HCT116 (cell line): ENCODE data around the gene ESM1. TPM values are rescaled to one million over a fixed set of nuclear protein-coding genes. Genes with fewer than 3 reads are reported as not detected.

Experiments
- ATAC-seq: fragments of 200-7000 bp; cut with Tn5 transposase; 2 replicates; pipeline ENCODE4 v1.9.1; 2020; ENCODE audit warnings: mild to moderate bottlenecking, moderate library complexity
- BruUV-seq: library from RNA; stranded (reverse); fragments of 400-500 nt; replicated peaks from 2 replicates; lab custom pipeline; 2021; lab: Mats Ljungman, UMichigan
- CTCF ChIA-PET: fragments of 300-600 bp; sonication (Branson Sonifier 250); formaldehyde crosslinking; loops from one replicate; lab custom pipeline; 2021; ENCODE audit warnings: antibody characterized with exemption; lab: Charles Lee
- POLR2A ChIA-PET: fragments of 300-600, 350-600 bp; sonication (Branson Sonifier 250); formaldehyde crosslinking; loops from one replicate; lab custom pipeline; 2021; ENCODE audit warnings: antibody characterized with exemption; lab: Charles Lee
- RAD21 ChIA-PET, 2 experiments: fragments of 300-600 bp; sonication (Branson Sonifier 250); formaldehyde crosslinking; loops; one replicate each; lab custom pipeline; 2023; ENCODE audit warnings: low total read pairs in 2 of 2; ENCODE audit not compliant: uncharacterized antibody in 2 of 2, unreplicated experiment in 2 of 2, low non-redundant PET in 1 of 2; lab: Charles Lee
- DNase-seq: peaks from one replicate; pipeline ENCODE4 v3.0.0-alpha.2; 2010; ENCODE audit warnings: low read depth, low spot score
- H2AFZ ChIP-seq: fragments of 200-600 bp; shearing (Covaris generic), sonication (generic); 2 replicates; pipeline ENCODE4 v1.6.1; 2017; ENCODE audit warnings: low read depth, mixed run types, mixed read lengths, antibody characterized with exemption, low read length; ENCODE audit not compliant: poor library complexity, severe bottlenecking
- H3K27ac ChIP-seq: 2 replicates; pipeline ENCODE4 v1.5.1; 2012; ENCODE audit warnings: low read depth, low read length
- H3K27me3 ChIP-seq: fragments of 200-600 bp; sonication (generic); 2 replicates; pipeline ENCODE4 v1.6.1; 2016; ENCODE audit warnings: mixed run types, low read length, mixed read lengths; ENCODE audit not compliant: insufficient read depth
- H3K36me3 ChIP-seq, 2 experiments: fragments of 200-500 bp in 1 of 2; fragments of 200-600 bp in 1 of 2; sonication (Bioruptor generic) in 1 of 2; sonication (generic) in 1 of 2; 2 replicates each; pipeline versions ENCODE4 v1.5.1 to v1.6.1; 2014 to 2016; ENCODE audit warnings: low read length in 2 of 2, inconsistent platforms in 1 of 2, mixed read lengths in 1 of 2, mixed run types in 1 of 2; ENCODE audit not compliant: insufficient read depth in 2 of 2, control insufficient read depth in 1 of 2
- H3K4me1 ChIP-seq, 2 experiments: fragments of 200-600 bp in 1 of 2; sonication (generic) in 1 of 2; 2 replicates each; pipeline versions ENCODE4 v1.5.1 to v1.6.1; 2012 to 2017; ENCODE audit warnings: low read length in 2 of 2, inconsistent platforms in 1 of 2, mild to moderate bottlenecking in 1 of 2, mixed read lengths in 1 of 2, mixed run types in 1 of 2, moderate library complexity in 1 of 2; ENCODE audit not compliant: insufficient read depth in 2 of 2, control insufficient read depth in 1 of 2
- H3K4me2 ChIP-seq: fragments of 200-600 bp; sonication (generic); 2 replicates; pipeline ENCODE4 v1.6.1; 2017; ENCODE audit warnings: mixed run types, low read length, mixed read lengths
- H3K4me3 ChIP-seq, 2 experiments: fragments of 200-600 bp in 1 of 2; sonication (generic) in 1 of 2; replicated peaks in 1 of 2; 2 replicates each; pipeline ENCODE4 v1.5.1; 2011 to 2016; ENCODE audit warnings: low read length in 2 of 2, control low read depth in 1 of 2, low read depth in 1 of 2, mild to moderate bottlenecking in 1 of 2, mixed read lengths in 1 of 2, mixed run types in 1 of 2
- H3K79me2 ChIP-seq: fragments of 200-600 bp; sonication (generic); 2 replicates; pipeline ENCODE4 v1.6.1; 2017; ENCODE audit warnings: mild to moderate bottlenecking, mixed run types, low read length, moderate library complexity, mixed read lengths; ENCODE audit not compliant: insufficient read depth
- H3K9ac ChIP-seq: fragments of 200-600 bp; sonication (generic); 2 replicates; pipeline ENCODE4 v1.6.1; 2016; ENCODE audit warnings: low read length, mixed read lengths
- H3K9me2 ChIP-seq: fragments of 200-600 bp; sonication (generic), shearing (Covaris generic); 2 replicates; pipeline ENCODE4 v1.6.1; 2017; ENCODE audit warnings: mixed run types, mild to moderate bottlenecking, moderate library complexity; ENCODE audit not compliant: insufficient read depth
- H3K9me3 ChIP-seq, 2 experiments: fragments of 200-500 bp in 1 of 2; fragments of 200-600 bp in 1 of 2; sonication (Bioruptor generic) in 1 of 2; sonication (generic) in 1 of 2; 2 replicates each; pipeline ENCODE4 v1.6.1; 2014 to 2017; ENCODE audit warnings: low read length in 2 of 2, mixed read lengths in 2 of 2, inconsistent platforms in 1 of 2, low read depth in 1 of 2, mild to moderate bottlenecking in 1 of 2, mixed run types in 1 of 2, moderate library complexity in 1 of 2; ENCODE audit not compliant: control insufficient read depth in 1 of 2, insufficient read depth in 1 of 2
- H4K20me1 ChIP-seq: fragments of 200-600 bp; sonication (generic), shearing (Covaris generic); 2 replicates; pipeline ENCODE4 v1.6.1; 2017; ENCODE audit warnings: mixed run types, mild to moderate bottlenecking, moderate library complexity; ENCODE audit not compliant: insufficient read depth
- CEBPB ChIP-seq: IDR thresholded peaks from 2 replicates; pipeline ENCODE4 v1.6.1; 2012; ENCODE audit warnings: low read depth
- ELF1 ChIP-seq: IDR thresholded peaks from 2 replicates; pipeline ENCODE4 v1.6.1; 2012; ENCODE audit warnings: low read depth, borderline replicate concordance
- EZH2 ChIP-seq: fragments of 200-600 bp; sonication (generic); IDR thresholded peaks from 2 replicates; pipeline ENCODE4 v1.6.1; 2017; ENCODE audit warnings: antibody characterized with exemption, mixed run types
- FOSL1 ChIP-seq: IDR thresholded peaks from 2 replicates; pipeline ENCODE4 v1.6.1; 2012; ENCODE audit warnings: low read depth
- JUND ChIP-seq: IDR thresholded peaks from 2 replicates; pipeline ENCODE4 v1.6.1; 2012
- POLR2A ChIP-seq: IDR thresholded peaks from 2 replicates; pipeline ENCODE4 v1.7.0; 2011; ENCODE audit warnings: borderline replicate concordance; ENCODE audit not compliant: insufficient read depth, insufficient read length; ENCODE audit errors: extremely low read depth
- POLR2AphosphoS5 ChIP-seq: IDR thresholded peaks from 2 replicates; pipeline ENCODE4 v1.6.1; 2011; ENCODE audit warnings: mild to moderate bottlenecking, low read depth, low read length, moderate library complexity
- REST ChIP-seq: IDR thresholded peaks from 2 replicates; pipeline ENCODE4 v1.6.1; 2012; ENCODE audit warnings: low read depth
- SP1 ChIP-seq: IDR thresholded peaks from 2 replicates; pipeline ENCODE4 v1.6.1; 2012; ENCODE audit warnings: low read depth
- SRF ChIP-seq: IDR thresholded peaks from 2 replicates; pipeline ENCODE4 v1.6.1; 2012; ENCODE audit warnings: low read depth
- ZFX ChIP-seq: fragments of 450-650 bp; IDR thresholded peaks from 2 replicates; pipeline ENCODE4 v1.6.1; 2017
- intact Hi-C: fragments of 100-400 bp; cut with micrococcal nuclease; formaldehyde crosslinking; loops from 2 replicates; pipeline ENCODE4 v1.10.0; 2022
- total RNA-seq: library from RNA; stranded (reverse); gene quantifications from one replicate; pipeline ENCODE4 v1.2.1, GENCODE V29; 2021; ENCODE audit not compliant: unreplicated experiment

ESM1 gene
- total RNA-seq, 1 experiment from 2014 or later: not detected

- ChIA-PET RAD21 (no interaction called here), POLR2A (no interaction called here), CTCF (interaction anchor here (2.0 kb wide), 1 partner anchor 8 kb away, joined by 9 read pairs; no protein-coding TSS in a partner anchor)
- Histone ChIP-seq H3K36me3 (no peaks in the 10 kb centered on the region), H3K4me1 (no peaks in the 10 kb centered on the region), H3K9me2 (no peaks in the 10 kb centered on the region), H3K4me2 (no peak overlapping the region), H4K20me1 (no peaks in the 10 kb centered on the region), H3K9me3 (no peaks in the 10 kb centered on the region), H3K4me3 (no peak overlapping the region), H3K27ac (no peak overlapping the region), H3K79me2 (no peaks in the 10 kb centered on the region), H3K9ac (no peak overlapping the region), H2AFZ (no peak overlapping the region), H3K27me3 (peaks cover 39% of the 10 kb centered on the region; the same call in 1 of the 2 replicates)
- ATAC-seq (no peak), DNase-seq (no peak)
- no TSS peak for BruUV-seq
- intact Hi-C loops: no loop called here
- no peak for TF ChIP-seq POLR2AphosphoS5
- TF ChIP-seq POLR2A: no peak
- TF ChIP-seq REST: no peak
- TF ChIP-seq JUND: no peak
- no peak for TF ChIP-seq FOSL1
- no peak for TF ChIP-seq SP1
These were observed 49.2 kb downstream of the ESM1 start for GRCh38 chr5:54936201-54936600.

- ChIA-PET RAD21 (no interaction called here), CTCF (interaction anchor here (2.0 kb wide), 1 partner anchor 12 kb away, joined by 6 read pairs; no protein-coding TSS in a partner anchor), POLR2A (no interaction called here)
- H3K36me3 ChIP-seq: no peaks in the 10 kb centered on the region
- no peak overlapping the region for H3K9ac ChIP-seq
- H3K4me3 ChIP-seq: no peak overlapping the region
- no peak overlapping the region for H3K4me2 ChIP-seq
- intact Hi-C loops: no loop called here
- H3K9me3 ChIP-seq: no peaks in the 10 kb centered on the region
- H3K4me1 ChIP-seq: no peaks in the 10 kb centered on the region
- H3K79me2 ChIP-seq: no peaks in the 10 kb centered on the region
- no peaks in the 10 kb centered on the region for H4K20me1 ChIP-seq
- TF ChIP-seq SRF (no peak), POLR2A (no peak), ZFX (no peak), EZH2 (no peak), ELF1 (no peak), CEBPB (no peak)
- no peak for DNase-seq
- no peak overlapping the region for H2AFZ ChIP-seq
- peaks cover 39% of the 10 kb centered on the region; the same call in 1 of the 2 replicates for H3K27me3 ChIP-seq
- BruUV-seq: no TSS peak
- H3K9me2 ChIP-seq: no peaks in the 10 kb centered on the region
- H3K27ac ChIP-seq: no peak overlapping the region
- ATAC-seq: no peak
These were observed 52.6 kb downstream of the ESM1 start for GRCh38 chr5:54932789-54933188.
